B cell (primary cell): Measurements from ENCODE around the gene PTCHD4. TPM values are rescaled to one million over a fixed set of nuclear protein-coding genes. Genes with fewer than 3 reads are reported as not detected.

ENCODE experiments used
- ATAC-seq: fragments of 200-7000 bp; cut with Tn5 transposase; one replicate; pipeline ENCODE4 v1.10.0; 2021; ENCODE audit warnings: low read depth, mild to moderate bottlenecking, moderate number of reproducible peaks, moderate library complexity
- CTCF ChIA-PET: fragments of 350-600 bp; sonication (Branson Sonifier 250); formaldehyde crosslinking; loops from one replicate; lab custom pipeline; 2021; ENCODE audit warnings: antibody characterized with exemption, inconsistent platforms; lab: Charles Lee
- POLR2A ChIA-PET: fragments of 350-600 bp; sonication (Branson Sonifier 250); formaldehyde crosslinking; loops from one replicate; lab custom pipeline; 2021; ENCODE audit warnings: antibody characterized with exemption; lab: Charles Lee
- DNase-seq: peaks from one replicate; pipeline ENCODE4 v3.0.0; 2013
- H2AFZ ChIP-seq: 2 replicates; pipeline ENCODE4 v1.6.1; 2012; ENCODE audit warnings: mild to moderate bottlenecking, low read depth, low read length; ENCODE audit not compliant: insufficient read depth, poor library complexity, severe bottlenecking
- H3K27ac ChIP-seq, 2 donors: 1 replicate in 1 of 2; 2 replicates in 1 of 2; pipeline ENCODE4 v1.5.1; 2012 to 2013; ENCODE audit warnings: low read length in 2 of 2, mild to moderate bottlenecking in 2 of 2, moderate library complexity in 1 of 2
- H3K27me3 ChIP-seq, 4 experiments: fragments of 200-600 bp in 1 of 4; sonication (generic) in 1 of 4; replicated peaks in 1 of 4; 1 replicate in 2 of 4; 2 replicates in 2 of 4; pipeline versions ENCODE4 v1.6.1 to v1.7.0; 2013 to 2016; ENCODE audit warnings: low read length in 3 of 4, mild to moderate bottlenecking in 2 of 4, mixed read lengths in 1 of 4, moderate library complexity in 1 of 4; ENCODE audit not compliant: insufficient read depth in 4 of 4, control insufficient read depth in 3 of 4; ENCODE audit errors: control extremely low read depth in 1 of 4
- H3K36me3 ChIP-seq, 2 experiments: replicated peaks in 1 of 2; 1 replicate in 1 of 2; 2 replicates in 1 of 2; pipeline versions ENCODE4 v1.6.1 to v1.7.1; 2013; ENCODE audit warnings: low read length in 1 of 2; ENCODE audit not compliant: insufficient read depth in 2 of 2, control insufficient read depth in 1 of 2; ENCODE audit errors: control extremely low read depth in 1 of 2, extremely low read depth in 1 of 2
- H3K4me1 ChIP-seq, 2 donors: fragments of 200-600 bp in 1 of 2; sonication (generic) in 1 of 2; 1 replicate in 1 of 2; 2 replicates in 1 of 2; pipeline versions ENCODE4 v1.5.1 to v1.6.1; 2013 to 2017; ENCODE audit warnings: low read length in 2 of 2; ENCODE audit not compliant: control insufficient read depth in 2 of 2, insufficient read depth in 2 of 2
- H3K4me2 ChIP-seq: replicated peaks from 2 replicates; pipeline ENCODE3; 2012; ENCODE audit warnings: mild to moderate bottlenecking, low read depth, low read length; ENCODE audit not compliant: poor library complexity, severe bottlenecking
- H3K4me3 ChIP-seq, 5 experiments: fragments of 200-600 bp in 1 of 5; sonication (generic) in 1 of 5; 1 replicate in 3 of 5; 2 replicates in 2 of 5; pipeline versions ENCODE4 v1.5.1 to v1.7.0; 2011 to 2016; ENCODE audit warnings: low read length in 4 of 5, mild to moderate bottlenecking in 4 of 5, low read depth in 2 of 5, control low read depth in 1 of 5, moderate library complexity in 1 of 5; ENCODE audit not compliant: insufficient read depth in 1 of 5; ENCODE audit errors: control extremely low read depth in 1 of 5, extremely low read depth in 1 of 5
- H3K79me2 ChIP-seq: fragments of 200-600 bp; sonication (generic); one replicate; pipeline ENCODE4 v1.6.0; 2016; ENCODE audit warnings: low read length; ENCODE audit not compliant: control insufficient read depth, insufficient read depth
- H3K9ac ChIP-seq: fragments of 200-600 bp; sonication (generic); 2 replicates; pipeline ENCODE4 v1.6.1; 2017; ENCODE audit warnings: mild to moderate bottlenecking, low read length, moderate library complexity
- H3K9me3 ChIP-seq, 3 donors: one replicate each; pipeline versions ENCODE4 v1.6.1 to v1.7.1; 2013; ENCODE audit warnings: low read length in 2 of 3; ENCODE audit not compliant: control insufficient read depth in 2 of 3, insufficient read depth in 1 of 3; ENCODE audit errors: control extremely low read depth in 1 of 3
- H4K20me1 ChIP-seq: 2 replicates; pipeline ENCODE4 v1.6.0; 2012; ENCODE audit warnings: mild to moderate bottlenecking, low read length; ENCODE audit not compliant: insufficient read depth, control insufficient read depth, poor library complexity, severe bottlenecking
- H3K27ac Mint-ChIP-seq: one replicate; pipeline ENCODE4 v1.8.0; 2021; ENCODE audit warnings: mixed read lengths
- H3K27me3 Mint-ChIP-seq: one replicate; pipeline ENCODE4 v1.8.0; 2021; ENCODE audit warnings: mixed read lengths
- H3K4me1 Mint-ChIP-seq: one replicate; pipeline ENCODE4 v1.8.0; 2021; ENCODE audit warnings: mixed read lengths
- H3K4me3 Mint-ChIP-seq: one replicate; pipeline ENCODE4 v1.8.0; 2021; ENCODE audit warnings: mixed read lengths
- H3K9me3 Mint-ChIP-seq: one replicate; pipeline ENCODE4 v1.8.0; 2022; ENCODE audit warnings: mixed read lengths; ENCODE audit not compliant: insufficient read depth
- EZH2 ChIP-seq: IDR thresholded peaks from 2 replicates; pipeline ENCODE4 v1.6.1; 2012; ENCODE audit warnings: borderline replicate concordance, low read depth, mild to moderate bottlenecking, moderate library complexity, low read length; ENCODE audit not compliant: insufficient read depth, poor library complexity, severe bottlenecking
- WGBS: methylation state at CpG from one replicate; pipeline ENCODE4 v1.1.5; 2013; ENCODE audit warnings: missing lambda C conversion rate; ENCODE audit not compliant: insufficient coverage; 5-methylcytosine and 5-hydroxymethylcytosine counted together
- intact Hi-C: fragments of 100-400 bp; cut with micrococcal nuclease; formaldehyde crosslinking; loops from one replicate; pipeline ENCODE4 v1.10.0; 2022
- polyA plus RNA-seq: library from polyadenylated mRNA; depleted of rRNA; stranded (reverse); fragments of >200 nt; gene quantifications from 2 replicates; pipeline ENCODE4 v1.2.3, GENCODE V29; 2012
- total RNA-seq, 2 donors: library from RNA; stranded (reverse); fragments of 120-200 nt in 1 of 2; gene quantifications; 1 replicate in 1 of 2; 2 replicates in 1 of 2; pipeline versions ENCODE4 v1.2.3 to v1.2.4, GENCODE V29; 2013 to 2022
- TF ChIP-seq, protein P1 (sequence below): fragments of 200-600 bp; IDR thresholded peaks from one replicate; pipeline ENCODE4 v1.8.0; 2022; ENCODE audit warnings: antibody characterized with exemption, mild to moderate bottlenecking

Gene PTCHD4
- total and polyA plus RNA-seq, 2 donors (not counting 1 experiment from before 2014, with no cell fraction given) = not detected

DNA sequence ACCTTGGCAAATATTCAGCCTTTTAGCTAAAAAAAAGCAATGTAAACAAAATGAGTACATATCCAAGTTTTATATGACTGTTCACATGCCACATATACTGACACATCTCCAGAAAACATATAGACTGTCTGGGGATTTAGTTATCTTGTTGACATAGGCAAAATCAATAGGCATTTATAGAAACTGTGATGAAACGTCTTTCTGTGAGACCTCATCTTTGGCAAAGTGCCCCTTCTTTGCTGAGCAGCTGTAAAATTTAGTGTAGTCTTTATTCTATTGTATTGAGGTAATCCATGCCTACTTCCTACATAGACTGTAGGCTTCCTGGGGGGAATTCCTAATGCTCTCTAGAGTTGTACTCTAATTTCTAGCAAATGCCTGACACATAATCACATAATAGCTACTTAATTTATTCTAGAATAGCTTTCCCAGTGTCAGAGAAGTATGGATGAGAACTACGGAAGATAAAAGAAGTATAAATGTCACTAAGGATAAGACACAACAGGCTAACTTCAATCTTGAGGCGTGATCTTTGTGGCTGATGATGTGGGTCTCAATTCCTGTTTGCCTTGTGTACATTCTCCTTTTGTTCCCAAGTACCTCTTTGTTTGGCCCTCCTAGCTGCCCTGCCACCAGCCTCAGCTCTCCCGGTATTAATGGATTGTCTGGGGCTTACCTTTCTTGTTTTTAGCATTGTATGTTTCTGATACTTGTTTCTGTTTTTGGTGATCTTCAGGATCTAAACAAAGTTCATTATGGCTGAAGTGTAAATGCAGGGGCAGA is 30.6 kb downstream of the PTCHD4 start:
- TF ChIP-seq, protein P1, sequence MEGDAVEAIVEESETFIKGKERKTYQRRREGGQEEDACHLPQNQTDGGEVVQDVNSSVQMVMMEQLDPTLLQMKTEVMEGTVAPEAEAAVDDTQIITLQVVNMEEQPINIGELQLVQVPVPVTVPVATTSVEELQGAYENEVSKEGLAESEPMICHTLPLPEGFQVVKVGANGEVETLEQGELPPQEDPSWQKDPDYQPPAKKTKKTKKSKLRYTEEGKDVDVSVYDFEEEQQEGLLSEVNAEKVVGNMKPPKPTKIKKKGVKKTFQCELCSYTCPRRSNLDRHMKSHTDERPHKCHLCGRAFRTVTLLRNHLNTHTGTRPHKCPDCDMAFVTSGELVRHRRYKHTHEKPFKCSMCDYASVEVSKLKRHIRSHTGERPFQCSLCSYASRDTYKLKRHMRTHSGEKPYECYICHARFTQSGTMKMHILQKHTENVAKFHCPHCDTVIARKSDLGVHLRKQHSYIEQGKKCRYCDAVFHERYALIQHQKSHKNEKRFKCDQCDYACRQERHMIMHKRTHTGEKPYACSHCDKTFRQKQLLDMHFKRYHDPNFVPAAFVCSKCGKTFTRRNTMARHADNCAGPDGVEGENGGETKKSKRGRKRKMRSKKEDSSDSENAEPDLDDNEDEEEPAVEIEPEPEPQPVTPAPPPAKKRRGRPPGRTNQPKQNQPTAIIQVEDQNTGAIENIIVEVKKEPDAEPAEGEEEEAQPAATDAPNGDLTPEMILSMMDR = no peak
- TF ChIP-seq EZH2 = no peak
- H3K79me2 ChIP-seq = no peaks in the 10 kb centered on the region
- intact Hi-C loops = no loop called here
- no peak overlapping the region for H3K4me3 ChIP-seq
- CTCF ChIA-PET = no interaction called here
- 100% methylated on average over 1 of the region's 4 CpGs for WGBS
- H3K9ac ChIP-seq = no peak overlapping the region
- no peaks in the 10 kb centered on the region for H3K27me3 Mint-ChIP-seq
- peaks cover 0 to 4% (median 0%) of the 10 kb centered on the region in 3 donors for H3K9me3 ChIP-seq
- no peak for ATAC-seq
- no peaks in the 10 kb centered on the region for H3K4me1 Mint-ChIP-seq
- H3K36me3 ChIP-seq = no peaks in the 10 kb centered on the region
- no peaks in the 10 kb centered on the region for H3K27me3 ChIP-seq
- no peak overlapping the region for H3K27ac ChIP-seq
- H2AFZ ChIP-seq = no peak overlapping the region
- H4K20me1 ChIP-seq = no peaks in the 10 kb centered on the region
- H3K27ac Mint-ChIP-seq = no peak overlapping the region
- no peak overlapping the region for H3K4me2 ChIP-seq
- H3K9me3 Mint-ChIP-seq = no peaks in the 10 kb centered on the region
- POLR2A ChIA-PET = no interaction called here
- DNase-seq = no peak
- no peaks in the 10 kb centered on the region for H3K4me1 ChIP-seq
- no peak overlapping the region for H3K4me3 Mint-ChIP-seq

DNA sequence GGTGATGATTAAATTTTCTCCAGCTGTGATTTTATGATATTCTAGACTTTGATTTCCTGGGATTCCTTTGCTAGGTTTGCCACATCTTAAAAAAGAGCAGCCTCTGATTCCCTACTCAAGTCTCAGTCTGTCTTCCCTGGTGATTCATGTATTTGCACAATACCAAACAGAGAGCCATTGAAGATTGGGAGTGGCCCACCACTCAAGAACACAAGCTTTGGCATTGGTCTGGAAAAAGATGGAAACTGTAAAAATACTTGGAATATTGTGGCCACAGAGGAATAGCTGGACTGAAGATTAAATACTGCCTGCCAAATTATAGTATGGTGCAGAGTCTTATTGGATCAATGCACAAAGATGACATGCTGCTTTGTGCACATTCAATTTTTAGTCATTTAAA is 32.9 kb downstream of the PTCHD4 start:
- H3K36me3 ChIP-seq = no peaks in the 10 kb centered on the region
- POLR2A ChIA-PET = no interaction called here
- H3K9me3 ChIP-seq = no peaks in the 10 kb centered on the region
- H3K27me3 Mint-ChIP-seq = no peaks in the 10 kb centered on the region
- H3K27ac Mint-ChIP-seq = no peak overlapping the region
- no peak overlapping the region for H3K4me3 Mint-ChIP-seq
- intact Hi-C loops = no loop called here
- H3K27me3 ChIP-seq = no peaks in the 10 kb centered on the region
- ATAC-seq (no peak), DNase-seq (no peak)
- TF ChIP-seq EZH2 = no peak
- TF ChIP-seq, protein P1 = no peak
- CTCF ChIA-PET = no interaction called here
- no peaks in the 10 kb centered on the region for H3K4me1 ChIP-seq
- no peak overlapping the region for H3K9ac ChIP-seq
- no peaks in the 10 kb centered on the region for H4K20me1 ChIP-seq
- no peaks in the 10 kb centered on the region for H3K79me2 ChIP-seq
- H3K9me3 Mint-ChIP-seq = no peaks in the 10 kb centered on the region
- H2AFZ ChIP-seq = no peak overlapping the region
- H3K4me2 ChIP-seq = no peak overlapping the region
- no peak overlapping the region for H3K4me3 ChIP-seq
- no peaks in the 10 kb centered on the region for H3K4me1 Mint-ChIP-seq
- H3K27ac ChIP-seq = no peak overlapping the region
